ENCODE results near the gene C3orf33. TPM values are rescaled to one million over a fixed set of nuclear protein-coding genes. Genes with fewer than 3 reads are reported as not detected.
"Not testable (repeated sequence)": the region's sequence is repeated elsewhere in the genome, so short reads cannot be mapped to it uniquely, and the experiment has no call there.

C3orf33 gene, protein sequence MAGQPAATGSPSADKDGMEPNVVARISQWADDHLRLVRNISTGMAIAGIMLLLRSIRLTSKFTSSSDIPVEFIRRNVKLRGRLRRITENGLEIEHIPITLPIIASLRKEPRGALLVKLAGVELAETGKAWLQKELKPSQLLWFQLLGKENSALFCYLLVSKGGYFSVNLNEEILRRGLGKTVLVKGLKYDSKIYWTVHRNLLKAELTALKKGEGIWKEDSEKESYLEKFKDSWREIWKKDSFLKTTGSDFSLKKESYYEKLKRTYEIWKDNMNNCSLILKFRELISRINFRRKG
- 1.4 TPM for total RNA-seq
- polyA plus RNA-seq, result 3.1 TPM
- long read RNA-seq, donor 1, result 0 reads
- long read RNA-seq, donor 2, partial matches to known transcripts, result 0 of 1 reads
- long read RNA-seq, donor 2, other reads (novel, unspliced or antisense), result 0 of 1 reads
- long read RNA-seq, donor 3, transcript C3orf33-201 (5 exons, 1,884 nt), result major isoform, 5 of 5 reads
- long read RNA-seq, donor 3, partial matches to known transcripts, result 0 of 5 reads
- long read RNA-seq, donor 3, other reads (novel, unspliced or antisense), result 0 of 5 reads
- long read RNA-seq, donor 4, result 0 reads
- long read RNA-seq, donor 5, partial matches to known transcripts, result 0 of 1 reads
- long read RNA-seq, donor 5, other reads (novel, unspliced or antisense), result 0 of 1 reads
- long read RNA-seq, donor 6, partial matches to known transcripts, result 0 of 1 reads
- long read RNA-seq, donor 6, other reads (novel, unspliced or antisense), result 0 of 1 reads
- long read RNA-seq, donor 7, partial matches to known transcripts, result 0 of 1 reads
- long read RNA-seq, donor 7, other reads (novel, unspliced or antisense), result 0 of 1 reads
- long read RNA-seq, donor 8, result 0 reads
- long read RNA-seq, donor 9, result 0 reads
- long read RNA-seq, donor 10, result 0 reads

DNA sequence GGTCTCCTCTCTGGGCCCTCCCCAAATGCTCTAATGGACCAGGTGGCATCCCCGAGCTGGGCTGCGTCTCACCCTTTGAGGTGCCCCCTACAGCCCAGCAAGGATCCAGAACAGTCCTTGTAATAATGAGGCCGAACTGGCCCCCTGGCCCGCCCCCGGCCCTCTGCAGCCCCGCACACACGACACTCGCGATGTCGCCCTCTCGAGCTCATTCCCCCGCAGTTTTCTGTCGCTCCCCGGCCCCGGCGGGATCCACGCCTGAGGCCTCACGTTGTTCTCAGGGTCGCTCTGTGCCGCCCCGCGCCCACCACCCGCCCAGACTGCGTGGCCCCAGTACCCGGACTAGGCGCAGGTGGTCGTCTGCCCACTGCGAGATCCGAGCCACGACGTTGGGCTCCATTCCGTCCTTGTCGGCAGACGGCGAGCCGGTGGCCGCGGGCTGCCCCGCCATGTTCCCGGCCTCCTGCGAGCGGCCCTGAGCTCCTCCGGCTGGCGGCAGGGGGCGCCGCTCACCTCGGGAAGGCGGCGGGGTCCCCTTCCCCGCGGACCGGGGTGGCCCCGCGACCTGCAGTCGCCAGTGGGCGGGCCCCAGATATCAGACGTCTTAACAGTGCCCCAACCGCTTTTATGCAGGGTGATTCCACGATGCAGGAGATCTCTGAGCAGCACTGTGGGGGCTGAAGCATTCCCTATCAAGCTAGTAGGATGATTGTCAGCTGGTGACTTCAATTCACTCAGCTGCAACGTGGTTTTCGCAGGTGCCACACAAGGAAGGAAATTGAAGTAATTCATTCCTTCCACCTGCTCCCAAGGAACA is at the start of gene C3orf33:
TSS of gene C3orf33 (minus strand) at position 477 of the 817 bp plus-strand sequence. CDS start at position 451, 26 bp downstream.
- Histone ChIP-seq H3K36me3 (ENCODE audit: control insufficient read depth in 2 of 2, insufficient read depth in 2 of 2, low read length in 1 of 2) (no peaks in the 10 kb centered on the region), H3K4me3 (ENCODE audit: low read length in 2 of 2) (peak within 1 kb of the TSS; percentile 66 to 90), H3K9me3 (ENCODE audit: control insufficient read depth in 2 of 2, insufficient read depth in 1 of 2, low read length in 1 of 2) (no peaks in the 10 kb centered on the region), H3K27ac (ENCODE audit: low read depth in 1 of 2, low read length in 1 of 2) (peak within 1 kb of the TSS in 1 of 2 donors; percentile 5), H3K4me1 (ENCODE audit: control insufficient read depth in 2 of 2, insufficient read depth in 2 of 2, low read length in 2 of 2) (peaks cover 0 to 3% of the 10 kb centered on the region in 2 donors), H3K27me3 (ENCODE audit: control insufficient read depth in 2 of 2, insufficient read depth in 1 of 2, low read length in 1 of 2) (no peaks in the 10 kb centered on the region)
- WGBS, result under 1% methylated on average over 61 of the region's 61 CpGs
- peak; percentile 29 to 83 (median 62) for DNase-seq (ENCODE audit: low read depth in 6 of 9, low spot score in 9 of 9)

- Histone ChIP-seq H3K27me3 (ENCODE audit: control insufficient read depth in 2 of 2, insufficient read depth in 1 of 2, low read length in 1 of 2) (no peaks in the 10 kb centered on the region), H3K9me3 (ENCODE audit: control insufficient read depth in 2 of 2, insufficient read depth in 1 of 2, low read length in 1 of 2) (peaks cover 0 to 2% of the 10 kb centered on the region in 2 donors), H3K27ac (ENCODE audit: low read depth in 1 of 2, low read length in 1 of 2) (peak within 1 kb of the TSS; percentile 93 to 98), H3K36me3 (ENCODE audit: control insufficient read depth in 2 of 2, insufficient read depth in 2 of 2, low read length in 1 of 2) (peaks cover 0 to 2% of the 10 kb centered on the region in 2 donors), H3K4me1 (ENCODE audit: control insufficient read depth in 2 of 2, insufficient read depth in 2 of 2, low read length in 2 of 2) (peaks cover 9 to 21% of the 10 kb centered on the region in 2 donors), H3K4me3 (ENCODE audit: low read length in 2 of 2) (peak within 1 kb of the TSS; percentile 64 to 77)
- WGBS, result under 1% methylated on average over 50 of the region's 50 CpGs
- peak; percentile 96 to 99 (median 98) for DNase-seq (ENCODE audit: low read depth in 6 of 9, low spot score in 9 of 9)
These were observed 48.3 kb upstream of the C3orf33 start, which contains the start of gene SLC33A1 for GRCh38 chr3:155854141-155854940. TSS of gene SLC33A1 (minus strand) at chr3:155854427. CDS start at chr3:155853997, 430 bp downstream.

DNA sequence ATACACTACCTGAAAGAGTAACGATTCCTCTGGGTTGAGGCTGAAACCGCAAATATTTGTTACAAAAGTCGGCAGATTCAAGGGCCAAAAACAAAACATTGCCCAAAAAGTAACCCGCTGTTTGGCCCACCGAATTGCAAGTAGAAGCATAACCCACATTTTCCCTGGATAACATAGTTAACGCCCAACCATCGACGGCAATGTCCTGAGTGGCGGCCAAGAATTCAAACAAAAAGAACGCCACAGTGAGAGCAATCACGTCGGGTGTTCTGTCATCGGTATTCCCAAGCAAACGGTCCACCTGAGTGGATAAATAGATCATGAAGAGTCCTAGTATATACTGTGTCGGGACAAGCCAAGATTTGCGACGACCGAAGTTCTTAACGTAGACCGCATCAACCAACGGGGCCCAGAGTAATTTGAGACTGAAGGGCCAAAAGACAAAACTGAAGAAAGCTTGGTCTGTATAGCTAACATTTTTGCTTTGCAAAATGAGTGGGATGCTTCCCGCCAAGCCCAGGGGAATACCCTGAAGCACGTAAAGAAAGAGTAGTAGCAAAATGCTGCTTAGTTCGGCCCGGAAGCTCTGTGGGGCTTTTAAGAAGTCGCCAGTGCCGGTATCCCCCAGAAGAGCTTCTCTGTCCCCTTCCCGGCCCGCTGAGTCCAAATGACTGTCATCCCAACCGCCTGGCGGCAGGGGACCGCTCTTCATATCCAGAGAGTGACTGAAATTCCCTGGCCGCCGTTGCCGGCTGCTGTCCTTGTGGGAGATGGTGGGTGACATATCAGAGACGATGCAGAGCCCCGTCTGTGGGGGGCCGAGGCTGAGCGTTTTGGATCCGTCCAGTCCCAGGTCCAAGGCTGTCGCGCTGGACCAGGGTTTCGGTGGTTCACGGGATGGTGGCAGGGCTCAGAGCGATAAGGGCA is 47.4 kb upstream of the C3orf33 start:
- peaks cover 9 to 23% of the 10 kb centered on the region in 2 donors for H3K4me1 ChIP-seq (ENCODE audit: control insufficient read depth in 2 of 2, insufficient read depth in 2 of 2, low read length in 2 of 2)
- H3K9me3 ChIP-seq (ENCODE audit: control insufficient read depth in 2 of 2, insufficient read depth in 1 of 2, low read length in 1 of 2), result peaks cover 0 to 5% of the 10 kb centered on the region in 2 donors
- peaks cover 0 to 5% of the 10 kb centered on the region in 2 donors for H3K36me3 ChIP-seq (ENCODE audit: control insufficient read depth in 2 of 2, insufficient read depth in 2 of 2, low read length in 1 of 2)
- no peaks in the 10 kb centered on the region for H3K27me3 ChIP-seq (ENCODE audit: control insufficient read depth in 2 of 2, insufficient read depth in 1 of 2, low read length in 1 of 2)
- peak overlapping the region; percentile 64 to 77 for H3K4me3 ChIP-seq (ENCODE audit: low read length in 2 of 2)
- 3% methylated on average over 45 of the region's 45 CpGs for WGBS
- DNase-seq (ENCODE audit: low read depth in 6 of 9, low spot score in 9 of 9), result peak in 4 of 9 donors; percentile 20 to 60 (median 40)
- peak overlapping the region; percentile 91 to 98 for H3K27ac ChIP-seq (ENCODE audit: low read depth in 1 of 2, low read length in 1 of 2)

DNA sequence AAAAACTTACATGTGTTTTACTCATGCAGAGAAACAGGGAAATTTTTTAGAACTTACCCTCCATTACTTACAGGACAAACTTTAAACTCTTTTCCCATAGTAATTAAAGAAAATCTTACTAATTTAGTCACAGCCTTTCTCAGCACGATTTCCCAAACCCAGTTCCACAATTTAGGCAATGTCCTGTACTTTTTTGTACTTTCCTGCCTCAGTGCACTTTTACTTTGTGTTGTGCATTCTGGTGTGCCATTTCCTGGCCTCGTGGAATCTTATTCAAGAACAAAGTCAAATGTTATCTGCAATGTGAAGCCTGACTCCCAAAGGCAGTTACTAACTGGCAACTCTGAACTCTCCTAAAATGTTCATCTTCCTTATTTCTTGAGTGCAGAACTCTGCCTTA is 46.3 kb upstream of the C3orf33 start:
- Histone ChIP-seq H3K4me3 (ENCODE audit: low read length in 2 of 2) (peak overlapping the region; percentile 64 to 77), H3K4me1 (ENCODE audit: control insufficient read depth in 2 of 2, insufficient read depth in 2 of 2, low read length in 2 of 2) (peaks cover 9 to 23% of the 10 kb centered on the region in 2 donors), H3K36me3 (ENCODE audit: control insufficient read depth in 2 of 2, insufficient read depth in 2 of 2, low read length in 1 of 2) (peaks cover 0 to 9% of the 10 kb centered on the region in 2 donors), H3K27me3 (ENCODE audit: control insufficient read depth in 2 of 2, insufficient read depth in 1 of 2, low read length in 1 of 2) (no peaks in the 10 kb centered on the region), H3K27ac (ENCODE audit: low read depth in 1 of 2, low read length in 1 of 2) (no peak overlapping the region), H3K9me3 (ENCODE audit: control insufficient read depth in 2 of 2, insufficient read depth in 1 of 2, low read length in 1 of 2) (peaks cover 0 to 5% of the 10 kb centered on the region in 2 donors)
- peak in 2 of 9 donors; percentile 24 to 37 for DNase-seq (ENCODE audit: low read depth in 6 of 9, low spot score in 9 of 9)
- WGBS, result 39% methylated on average over 2 of the region's 2 CpGs

- not testable (repeated sequence) for H3K4me3 ChIP-seq (ENCODE audit: low read length in 2 of 2); H3K27me3 ChIP-seq (ENCODE audit: control insufficient read depth in 2 of 2, insufficient read depth in 1 of 2, low read length in 1 of 2); DNase-seq (ENCODE audit: low read depth in 6 of 9, low spot score in 9 of 9); H3K27ac ChIP-seq (ENCODE audit: low read depth in 1 of 2, low read length in 1 of 2); H3K9me3 ChIP-seq (ENCODE audit: control insufficient read depth in 2 of 2, insufficient read depth in 1 of 2, low read length in 1 of 2)
- peaks cover 9 to 16% of the 10 kb centered on the region in 2 donors for H3K4me1 ChIP-seq (ENCODE audit: control insufficient read depth in 2 of 2, insufficient read depth in 2 of 2, low read length in 2 of 2)
- peaks cover 0 to 18% of the 10 kb centered on the region in 2 donors for H3K36me3 ChIP-seq (ENCODE audit: control insufficient read depth in 2 of 2, insufficient read depth in 2 of 2, low read length in 1 of 2)
- WGBS, result 100% methylated on average over 3 of the region's 3 CpGs
These were observed 43.3 kb upstream of the C3orf33 start for GRCh38 chr3:155849404-155849803.

DNA sequence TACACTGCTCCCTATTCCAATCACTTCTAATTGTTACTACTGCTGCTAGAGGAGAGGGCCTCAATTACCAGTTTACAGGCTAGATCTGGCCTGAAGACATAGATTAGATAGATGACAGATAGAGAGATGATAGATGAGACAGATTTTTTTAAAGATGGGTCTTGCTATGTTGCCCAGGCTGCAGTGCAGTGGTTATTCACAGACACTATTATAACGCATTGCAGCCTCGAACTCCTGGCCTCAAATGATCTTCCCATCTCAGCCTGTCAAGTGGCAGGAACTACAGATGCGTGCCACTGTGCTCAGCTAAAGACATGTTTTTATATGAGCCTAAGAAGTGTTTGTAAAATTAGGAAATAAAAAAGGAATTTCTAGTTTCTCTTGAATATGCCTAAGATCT is 41.9 kb upstream of the C3orf33 start:
- Histone ChIP-seq H3K9me3 (ENCODE audit: control insufficient read depth in 2 of 2, insufficient read depth in 1 of 2, low read length in 1 of 2) (peaks cover 0 to 3% of the 10 kb centered on the region in 2 donors), H3K27ac (ENCODE audit: low read depth in 1 of 2, low read length in 1 of 2) (no peak overlapping the region), H3K27me3 (ENCODE audit: control insufficient read depth in 2 of 2, insufficient read depth in 1 of 2, low read length in 1 of 2) (no peaks in the 10 kb centered on the region), H3K4me1 (ENCODE audit: control insufficient read depth in 2 of 2, insufficient read depth in 2 of 2, low read length in 2 of 2) (peaks cover 6 to 16% of the 10 kb centered on the region in 2 donors), H3K36me3 (ENCODE audit: control insufficient read depth in 2 of 2, insufficient read depth in 2 of 2, low read length in 1 of 2) (peaks cover 0 to 20% of the 10 kb centered on the region in 2 donors), H3K4me3 (ENCODE audit: low read length in 2 of 2) (no peak overlapping the region)
- no peak for DNase-seq (ENCODE audit: low read depth in 6 of 9, low spot score in 9 of 9)
- 83% methylated on average over 3 of the region's 3 CpGs for WGBS

GRCh38 chr3:155846119-155846518 is 40.0 kb upstream of the C3orf33 start:
- Histone ChIP-seq H3K27me3 (ENCODE audit: control insufficient read depth in 2 of 2, insufficient read depth in 1 of 2, low read length in 1 of 2) (no peaks in the 10 kb centered on the region), H3K36me3 (ENCODE audit: control insufficient read depth in 2 of 2, insufficient read depth in 2 of 2, low read length in 1 of 2) (peaks cover 0 to 19% of the 10 kb centered on the region in 2 donors), H3K27ac (ENCODE audit: low read depth in 1 of 2, low read length in 1 of 2) (no peak overlapping the region), H3K4me3 (ENCODE audit: low read length in 2 of 2) (no peak overlapping the region), H3K9me3 (ENCODE audit: control insufficient read depth in 2 of 2, insufficient read depth in 1 of 2, low read length in 1 of 2) (peaks cover 0 to 3% of the 10 kb centered on the region in 2 donors), H3K4me1 (ENCODE audit: control insufficient read depth in 2 of 2, insufficient read depth in 2 of 2, low read length in 2 of 2) (peaks cover 0 to 9% of the 10 kb centered on the region in 2 donors)
- DNase-seq (ENCODE audit: low read depth in 6 of 9, low spot score in 9 of 9), result no peak
- 88% methylated on average over 3 of the region's 3 CpGs for WGBS
